HFF-Myc (cell line): ENCODE results near the gene TPM2.
"Not testable (repeated sequence)": the region's sequence is repeated elsewhere in the genome, so short reads cannot be mapped to it uniquely, and the experiment has no call there.

Experiments
- DNase-seq: peaks from one replicate; pipeline ENCODE4 v3.0.0-alpha.2; 2011; ENCODE audit warnings: low read depth; ENCODE audit errors: extremely low read depth
- H3K4me3 ChIP-seq: replicated peaks from 2 replicates; pipeline ENCODE4 v1.5.1; 2011; ENCODE audit warnings: low read depth, mild to moderate bottlenecking, control low read depth, low read length
- TF ChIP-seq, protein P1 (sequence below): IDR thresholded peaks from 2 replicates; pipeline ENCODE4 v1.5.1; 2012; ENCODE audit warnings: mild to moderate bottlenecking, low read depth, low read length, control low read depth; ENCODE audit errors: missing control alignments

TPM2 gene

DNA sequence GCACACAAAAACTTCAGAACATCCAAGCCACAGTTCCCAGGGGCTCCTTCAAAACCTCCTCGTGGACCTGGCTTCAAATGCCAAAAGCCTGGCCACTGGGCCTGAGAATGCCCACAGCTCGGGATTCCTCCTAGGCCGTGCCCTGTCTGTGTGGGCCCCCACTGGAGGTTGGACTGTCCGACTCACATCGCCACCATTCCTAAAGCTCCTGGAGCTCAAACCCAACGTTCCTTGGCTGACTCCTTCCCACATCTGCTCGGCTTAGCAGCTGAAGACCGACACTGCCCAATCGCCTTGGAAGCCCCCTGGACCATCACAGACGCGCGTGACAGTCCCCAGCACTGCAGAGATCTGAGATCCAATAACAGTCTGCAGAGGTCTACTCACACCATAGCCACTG is 46.7 kb downstream of the TPM2 start:
- TF ChIP-seq, protein P1, sequence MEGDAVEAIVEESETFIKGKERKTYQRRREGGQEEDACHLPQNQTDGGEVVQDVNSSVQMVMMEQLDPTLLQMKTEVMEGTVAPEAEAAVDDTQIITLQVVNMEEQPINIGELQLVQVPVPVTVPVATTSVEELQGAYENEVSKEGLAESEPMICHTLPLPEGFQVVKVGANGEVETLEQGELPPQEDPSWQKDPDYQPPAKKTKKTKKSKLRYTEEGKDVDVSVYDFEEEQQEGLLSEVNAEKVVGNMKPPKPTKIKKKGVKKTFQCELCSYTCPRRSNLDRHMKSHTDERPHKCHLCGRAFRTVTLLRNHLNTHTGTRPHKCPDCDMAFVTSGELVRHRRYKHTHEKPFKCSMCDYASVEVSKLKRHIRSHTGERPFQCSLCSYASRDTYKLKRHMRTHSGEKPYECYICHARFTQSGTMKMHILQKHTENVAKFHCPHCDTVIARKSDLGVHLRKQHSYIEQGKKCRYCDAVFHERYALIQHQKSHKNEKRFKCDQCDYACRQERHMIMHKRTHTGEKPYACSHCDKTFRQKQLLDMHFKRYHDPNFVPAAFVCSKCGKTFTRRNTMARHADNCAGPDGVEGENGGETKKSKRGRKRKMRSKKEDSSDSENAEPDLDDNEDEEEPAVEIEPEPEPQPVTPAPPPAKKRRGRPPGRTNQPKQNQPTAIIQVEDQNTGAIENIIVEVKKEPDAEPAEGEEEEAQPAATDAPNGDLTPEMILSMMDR: no peak
- DNase-seq: no peak
- H3K4me3 ChIP-seq: no peak overlapping the region

DNA sequence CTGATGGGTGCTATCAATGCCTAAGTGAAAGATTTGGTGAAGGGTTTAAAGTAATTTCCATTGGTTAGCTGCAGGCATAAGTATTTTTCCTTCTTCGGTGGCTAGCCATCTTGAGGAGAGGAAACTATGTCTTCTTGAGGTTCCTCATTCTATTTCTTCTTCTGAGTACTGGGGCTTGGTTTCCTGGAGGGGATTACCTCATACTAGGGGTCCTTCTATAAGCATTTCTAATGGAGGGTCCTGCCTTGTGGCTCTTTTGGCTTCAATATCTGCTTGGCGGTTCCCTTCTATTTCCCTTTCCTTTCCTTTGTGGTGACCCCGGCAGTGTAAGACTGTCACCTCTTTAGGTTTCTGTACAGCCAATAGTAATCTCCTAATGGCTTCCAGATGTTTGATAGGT is 48.2 kb downstream of the TPM2 start:
- DNase-seq, H3K4me3 ChIP-seq: not testable (repeated sequence)

DNA sequence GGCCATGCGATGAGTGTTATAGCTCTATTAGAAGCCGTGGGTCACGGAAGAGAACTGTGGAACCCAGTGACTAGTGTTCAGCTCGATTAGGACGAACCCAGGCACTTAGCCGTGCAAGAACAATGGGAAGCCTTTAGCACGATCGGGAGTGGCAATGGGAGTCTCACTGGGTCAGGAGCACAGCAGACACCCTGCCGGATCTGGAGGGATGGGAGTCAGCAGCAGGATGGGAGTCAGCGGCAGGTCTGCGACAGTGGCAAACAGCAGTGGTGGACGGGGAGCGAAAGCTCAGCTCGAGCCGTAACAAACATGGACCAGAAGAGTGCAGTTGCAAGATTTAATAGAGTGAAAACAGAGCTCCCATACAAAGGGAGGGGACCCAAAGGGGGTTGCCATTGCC is 49.3 kb downstream of the TPM2 start:
- H3K4me3 ChIP-seq, DNase-seq: not testable (repeated sequence)

DNA sequence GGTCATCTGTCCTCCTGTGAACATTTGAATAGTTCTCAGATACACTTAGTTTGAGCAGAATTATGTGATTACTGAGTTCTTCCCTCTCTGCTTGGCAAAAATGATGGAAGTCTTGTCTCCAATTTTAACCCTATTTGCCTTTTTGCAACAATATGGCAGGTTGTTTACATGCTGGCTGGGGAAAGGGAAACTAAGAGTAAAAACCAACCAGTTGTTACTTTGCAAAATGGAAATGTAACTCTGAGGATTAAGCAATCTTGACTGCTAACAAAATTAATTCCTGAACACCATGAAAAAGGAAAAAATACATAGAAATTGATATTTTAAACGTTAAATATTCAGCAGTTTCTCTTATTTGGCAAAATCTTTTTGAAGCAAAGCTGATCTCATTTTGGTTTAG is 50.1 kb downstream of the TPM2 start:
- H3K4me3 ChIP-seq: no peak overlapping the region
- no peak for DNase-seq
- TF ChIP-seq, protein P1: no peak

DNA sequence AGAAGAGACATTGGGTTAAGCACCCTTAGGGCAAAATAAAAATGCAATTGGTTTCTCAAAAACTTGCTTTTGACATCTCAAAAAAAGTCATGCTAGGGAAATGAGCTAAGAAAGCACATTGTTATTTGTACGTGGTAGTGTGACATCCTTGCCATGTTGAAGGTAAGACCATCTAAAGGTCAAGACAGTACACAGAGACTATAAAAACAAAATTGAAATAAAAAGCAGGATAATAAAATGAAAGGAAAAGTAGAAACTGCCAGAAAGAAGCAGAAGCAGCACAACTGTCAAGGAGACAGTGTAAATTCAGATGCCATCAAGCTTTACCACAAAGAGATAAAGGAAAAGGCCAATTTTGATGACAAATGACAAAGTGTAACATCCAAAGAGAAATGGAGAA is 50.5 kb downstream of the TPM2 start:
- H3K4me3 ChIP-seq, DNase-seq: not testable (repeated sequence)

DNA sequence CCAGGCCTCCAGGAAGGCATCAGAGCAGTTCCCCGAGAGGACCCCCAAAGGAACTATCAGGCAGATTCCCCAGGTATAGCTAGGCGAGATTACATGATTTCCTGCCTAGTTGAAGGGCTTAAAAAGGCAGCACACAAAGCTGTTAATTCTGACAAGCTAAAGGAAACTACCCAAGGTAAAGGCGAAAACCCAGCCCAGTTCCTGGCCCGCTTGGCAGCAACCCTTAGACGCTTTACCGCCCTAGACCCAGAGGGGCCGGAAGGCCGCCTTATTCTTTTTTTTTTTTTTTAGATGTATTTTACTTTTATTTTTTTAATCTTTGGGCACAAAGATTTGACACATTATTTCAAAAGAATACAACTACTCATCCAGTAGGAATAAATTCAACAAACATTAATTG is 51.0 kb downstream of the TPM2 start:
- H3K4me3 ChIP-seq, DNase-seq: not testable (repeated sequence)

DNA sequence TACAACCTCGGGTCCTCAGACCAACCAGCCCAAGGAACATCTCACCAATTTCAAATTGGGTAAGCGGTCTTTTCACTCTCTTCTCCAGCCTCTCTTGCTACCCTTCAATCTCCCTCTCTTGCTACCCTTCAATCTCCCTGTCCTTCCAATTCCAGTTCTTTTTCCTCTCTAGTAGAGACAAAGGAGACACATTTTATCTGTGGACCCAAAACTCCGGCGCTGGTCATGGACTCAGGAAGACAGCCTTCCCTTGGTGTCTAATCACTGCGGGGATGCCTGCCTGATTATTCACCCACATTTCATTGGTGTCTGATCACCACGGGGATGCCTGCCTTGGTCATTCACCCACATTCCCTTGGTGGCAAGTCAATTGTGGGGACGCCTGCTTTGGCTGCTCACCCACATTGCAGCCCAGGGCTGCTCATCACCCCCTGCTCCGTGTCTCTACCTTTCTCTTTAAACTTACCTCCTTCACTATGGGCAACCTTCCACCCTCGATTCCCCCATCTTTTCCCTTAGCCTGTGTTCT is 52.2 kb downstream of the TPM2 start:
- not testable (repeated sequence) for DNase-seq, H3K4me3 ChIP-seq

DNA sequence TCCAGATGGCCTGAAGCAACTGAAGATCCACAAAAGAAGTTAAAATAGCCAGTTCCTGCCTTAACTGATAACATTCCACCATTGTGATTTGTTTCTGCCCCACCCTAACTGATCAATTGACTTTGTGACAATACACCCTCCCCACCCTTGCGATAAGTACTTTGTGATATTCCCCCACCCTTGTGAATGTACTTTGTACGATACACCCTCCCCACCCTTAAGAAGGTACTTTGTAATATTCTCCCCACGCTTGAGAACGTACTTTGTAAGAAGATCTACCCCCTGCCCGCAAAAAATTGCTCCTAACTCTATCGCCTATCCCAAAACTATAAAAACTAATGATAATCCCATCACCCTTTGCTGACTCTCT is 52.9 kb downstream of the TPM2 start:
- not testable (repeated sequence) for DNase-seq, H3K4me3 ChIP-seq

DNA sequence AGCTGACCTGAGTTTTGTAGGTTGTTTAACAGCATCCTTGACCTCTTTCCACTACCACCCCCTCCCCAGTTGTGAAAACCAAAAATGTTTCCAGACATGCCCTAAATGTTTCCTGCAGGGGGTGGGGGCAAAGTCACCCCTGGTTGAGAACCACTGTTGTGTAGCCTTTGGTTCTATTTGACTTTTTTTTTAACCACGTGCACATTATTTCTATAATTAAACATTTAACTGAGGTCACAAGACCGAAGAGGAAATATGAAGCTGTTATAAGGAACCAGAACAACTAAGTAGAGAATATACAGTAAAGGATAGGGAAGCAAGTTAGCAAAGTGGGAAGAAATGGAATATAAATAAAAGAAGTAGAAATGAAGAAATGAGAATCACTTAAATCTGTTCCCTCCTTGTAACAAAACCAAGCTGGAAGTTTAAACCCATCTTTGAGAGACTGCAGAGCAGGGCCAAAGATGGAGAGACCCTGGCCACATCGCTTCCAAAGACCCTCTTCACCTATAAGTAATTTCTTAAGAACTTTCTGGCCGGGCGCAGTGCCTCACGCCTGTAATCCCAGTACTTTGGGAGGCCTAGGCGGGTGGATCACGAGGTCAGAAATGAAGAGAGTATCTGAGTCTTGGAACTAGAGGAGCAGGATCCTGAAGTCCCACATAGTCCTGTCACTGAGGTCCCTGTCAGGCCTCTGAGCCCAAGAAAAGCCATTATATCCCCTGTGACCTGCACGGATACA is 53.4 kb downstream of the TPM2 start:
- no peak overlapping the region for H3K4me3 ChIP-seq
- no peak for DNase-seq
- TF ChIP-seq, protein P1: no peak

DNA sequence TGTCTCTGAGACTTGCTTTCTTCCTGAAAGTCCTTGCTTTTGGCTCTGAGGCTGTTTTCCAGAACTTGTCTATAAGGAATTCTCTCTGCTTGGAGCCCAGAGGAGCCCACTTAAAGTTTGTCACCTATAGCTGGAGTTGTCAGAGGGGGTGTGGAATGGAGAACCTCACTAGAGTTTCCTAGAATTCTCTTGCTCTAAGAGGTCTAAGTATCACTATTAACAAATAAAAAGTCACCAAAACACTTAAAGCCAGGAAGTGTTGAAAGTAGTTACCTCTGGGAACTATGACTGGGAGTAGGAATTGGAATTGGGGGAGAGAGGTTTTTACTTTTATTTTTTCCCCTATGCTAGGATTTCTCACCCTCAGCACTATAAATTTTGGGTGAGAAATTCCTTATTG is 54.0 kb downstream of the TPM2 start:
- TF ChIP-seq, protein P1: no peak
- no peak for DNase-seq
- H3K4me3 ChIP-seq: no peak overlapping the region
